IMR-90 (cell line): ENCODE results near the gene RHBDF2.
A peak's percentile ranks its signal among the peaks of the same experiment; 100 is the strongest.

ENCODE experiments used
- BHLHE40 ChIP-seq: fragments of 150-350 bp; IDR thresholded peaks from 2 replicates; pipeline ENCODE4 v1.6.1; 2016; ENCODE audit warnings: mild to moderate bottlenecking, low read depth, low read length
- CHD1 ChIP-seq: IDR thresholded peaks from 2 replicates; pipeline ENCODE4 v1.6.1; 2012; ENCODE audit warnings: low read depth, low read length, improper control_type of control experiment
- MXI1 ChIP-seq: IDR thresholded peaks from 2 replicates; pipeline ENCODE4 v1.6.1; 2012; ENCODE audit warnings: low read depth, mild to moderate bottlenecking, low read length, moderate library complexity, borderline replicate concordance
- NFE2L2 ChIP-seq: fragments of 150-350 bp; IDR thresholded peaks from 2 replicates; pipeline ENCODE4 v1.6.1; 2016; ENCODE audit warnings: low read depth, mild to moderate bottlenecking, low read length
- POLR2A ChIP-seq: IDR thresholded peaks from 2 replicates; pipeline ENCODE4 v1.6.1; 2012; ENCODE audit warnings: mild to moderate bottlenecking, low read depth, low read length
- TF ChIP-seq, protein P1 (sequence below): fragments of 150-350 bp; IDR thresholded peaks from 2 replicates; pipeline ENCODE4 v1.6.1; 2017; ENCODE audit warnings: mild to moderate bottlenecking, antibody characterized with exemption, low read length, low read depth
- TF ChIP-seq, protein P2 (sequence below): conservative IDR thresholded peaks from 2 replicates; pipeline ENCODE4 v1.5.1; 2012; ENCODE audit warnings: mild to moderate bottlenecking, low read depth, low read length, improper control_type of control experiment
- TF ChIP-seq, protein P3 (sequence below): fragments of 150-350 bp; IDR thresholded peaks from 2 replicates; pipeline ENCODE4 v1.6.1; 2016; ENCODE audit warnings: low read depth, mild to moderate bottlenecking, low read length, moderate library complexity, borderline replicate concordance

GRCh38 chr17:76432712-76433336 lies 68.4 kb downstream of the RHBDF2 start:
- TF ChIP-seq, protein P1, sequence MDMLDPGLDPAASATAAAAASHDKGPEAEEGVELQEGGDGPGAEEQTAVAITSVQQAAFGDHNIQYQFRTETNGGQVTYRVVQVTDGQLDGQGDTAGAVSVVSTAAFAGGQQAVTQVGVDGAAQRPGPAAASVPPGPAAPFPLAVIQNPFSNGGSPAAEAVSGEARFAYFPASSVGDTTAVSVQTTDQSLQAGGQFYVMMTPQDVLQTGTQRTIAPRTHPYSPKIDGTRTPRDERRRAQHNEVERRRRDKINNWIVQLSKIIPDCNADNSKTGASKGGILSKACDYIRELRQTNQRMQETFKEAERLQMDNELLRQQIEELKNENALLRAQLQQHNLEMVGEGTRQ = no peak
- TF ChIP-seq, protein P2, sequence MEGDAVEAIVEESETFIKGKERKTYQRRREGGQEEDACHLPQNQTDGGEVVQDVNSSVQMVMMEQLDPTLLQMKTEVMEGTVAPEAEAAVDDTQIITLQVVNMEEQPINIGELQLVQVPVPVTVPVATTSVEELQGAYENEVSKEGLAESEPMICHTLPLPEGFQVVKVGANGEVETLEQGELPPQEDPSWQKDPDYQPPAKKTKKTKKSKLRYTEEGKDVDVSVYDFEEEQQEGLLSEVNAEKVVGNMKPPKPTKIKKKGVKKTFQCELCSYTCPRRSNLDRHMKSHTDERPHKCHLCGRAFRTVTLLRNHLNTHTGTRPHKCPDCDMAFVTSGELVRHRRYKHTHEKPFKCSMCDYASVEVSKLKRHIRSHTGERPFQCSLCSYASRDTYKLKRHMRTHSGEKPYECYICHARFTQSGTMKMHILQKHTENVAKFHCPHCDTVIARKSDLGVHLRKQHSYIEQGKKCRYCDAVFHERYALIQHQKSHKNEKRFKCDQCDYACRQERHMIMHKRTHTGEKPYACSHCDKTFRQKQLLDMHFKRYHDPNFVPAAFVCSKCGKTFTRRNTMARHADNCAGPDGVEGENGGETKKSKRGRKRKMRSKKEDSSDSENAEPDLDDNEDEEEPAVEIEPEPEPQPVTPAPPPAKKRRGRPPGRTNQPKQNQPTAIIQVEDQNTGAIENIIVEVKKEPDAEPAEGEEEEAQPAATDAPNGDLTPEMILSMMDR = peak; percentile 46
- TF ChIP-seq POLR2A (no peak), NFE2L2 (no peak), BHLHE40 (no peak), CHD1 (no peak), MXI1 (peak; percentile 66; the same call in 1 of the 2 replicates)
- TF ChIP-seq, protein P3, sequence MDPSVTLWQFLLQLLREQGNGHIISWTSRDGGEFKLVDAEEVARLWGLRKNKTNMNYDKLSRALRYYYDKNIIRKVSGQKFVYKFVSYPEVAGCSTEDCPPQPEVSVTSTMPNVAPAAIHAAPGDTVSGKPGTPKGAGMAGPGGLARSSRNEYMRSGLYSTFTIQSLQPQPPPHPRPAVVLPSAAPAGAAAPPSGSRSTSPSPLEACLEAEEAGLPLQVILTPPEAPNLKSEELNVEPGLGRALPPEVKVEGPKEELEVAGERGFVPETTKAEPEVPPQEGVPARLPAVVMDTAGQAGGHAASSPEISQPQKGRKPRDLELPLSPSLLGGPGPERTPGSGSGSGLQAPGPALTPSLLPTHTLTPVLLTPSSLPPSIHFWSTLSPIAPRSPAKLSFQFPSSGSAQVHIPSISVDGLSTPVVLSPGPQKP = no peak
